ENCODE data around the gene KCNJ10.

Gene KCNJ10

GRCh38 chr1:159990005-159990404, 80.0 kb downstream of the KCNJ10 start:
- no peak for DNase-seq (ENCODE audit: low spot score)

GRCh38 chr1:159989581-159989980, 80.4 kb downstream of the KCNJ10 start:
- no peak for DNase-seq (ENCODE audit: low spot score)

- DNase-seq (ENCODE audit: low spot score), result no peak
These were observed 82.0 kb downstream of the KCNJ10 start for GRCh38 chr1:159988006-159988405.

- DNase-seq (ENCODE audit: low spot score), result no peak
These were observed 82.8 kb downstream of the KCNJ10 start for GRCh38 chr1:159987186-159987585.

GRCh38 chr1:159986531-159986930, 83.4 kb downstream of the KCNJ10 start:
- no peak for DNase-seq (ENCODE audit: low spot score)

- no peak for DNase-seq (ENCODE audit: low spot score)
These were observed 83.9 kb downstream of the KCNJ10 start for GRCh38 chr1:159986093-159986492.

- no peak for DNase-seq (ENCODE audit: low spot score)
These were observed 84.5 kb downstream of the KCNJ10 start for GRCh38 chr1:159985473-159985872.

GRCh38 chr1:159983681-159984080, 86.3 kb downstream of the KCNJ10 start:
- no peak for DNase-seq (ENCODE audit: low spot score)

- no peak for DNase-seq (ENCODE audit: low spot score)
These were observed 87.7 kb downstream of the KCNJ10 start for GRCh38 chr1:159982280-159982679.

GRCh38 chr1:159981351-159982055, 88.5 kb downstream of the KCNJ10 start:
- DNase-seq (ENCODE audit: low spot score), result no peak

- DNase-seq (ENCODE audit: low spot score), result no peak
These were observed 89.2 kb downstream of the KCNJ10 start for GRCh38 chr1:159980786-159981185.

GRCh38 chr1:159980076-159980475, 89.9 kb downstream of the KCNJ10 start:
- DNase-seq (ENCODE audit: low spot score), result no peak

- DNase-seq (ENCODE audit: low spot score), result no peak
These were observed 90.7 kb downstream of the KCNJ10 start for GRCh38 chr1:159979257-159979656.

GRCh38 chr1:159978107-159978398, 91.9 kb downstream of the KCNJ10 start:
- DNase-seq (ENCODE audit: low spot score), result no peak

GRCh38 chr1:159977364-159978106, 92.4 kb downstream of the KCNJ10 start:
- DNase-seq (ENCODE audit: low spot score), result no peak

- no peak for DNase-seq (ENCODE audit: low spot score)
These were observed 95.5 kb downstream of the KCNJ10 start for GRCh38 chr1:159974350-159974965.

- no peak for DNase-seq (ENCODE audit: low spot score)
These were observed 96.5 kb downstream of the KCNJ10 start for GRCh38 chr1:159973350-159973940.

- DNase-seq (ENCODE audit: low spot score), result no peak
These were observed 97.3 kb downstream of the KCNJ10 start for GRCh38 chr1:159972443-159973205.

GRCh38 chr1:159970932-159971342, 99.0 kb downstream of the KCNJ10 start:
- DNase-seq (ENCODE audit: low spot score), result no peak

GRCh38 chr1:159968901-159969300, 101.1 kb downstream of the KCNJ10 start:
- DNase-seq (ENCODE audit: low spot score), result no peak

GRCh38 chr1:159965263-159965662, 104.7 kb downstream of the KCNJ10 start:
- no peak for DNase-seq (ENCODE audit: low spot score)

GRCh38 chr1:159964144-159964543, 105.8 kb downstream of the KCNJ10 start:
- DNase-seq (ENCODE audit: low spot score), result no peak
